Panc1 (cell line): ENCODE data around the gene CACNA1E. TPM values are rescaled to one million over a fixed set of nuclear protein-coding genes. Genes with fewer than 3 reads are reported as not detected.

Experiments
- ATAC-seq: fragments of 200-7000 bp; cut with Tn5 transposase; 2 replicates; pipeline ENCODE4 v1.9.1; 2020; ENCODE audit warnings: mild to moderate bottlenecking, moderate library complexity
- BruUV-seq: library from RNA; stranded (reverse); fragments of 400-500 nt; replicated peaks from 2 replicates; lab custom pipeline; 2021; lab: Mats Ljungman, UMichigan
- CTCF ChIA-PET: fragments of 300-600 bp; sonication (Branson Sonifier 250); formaldehyde crosslinking; loops from one replicate; lab custom pipeline; 2022; ENCODE audit warnings: antibody characterized with exemption; lab: Charles Lee
- POLR2A ChIA-PET: fragments of 300-600 bp; sonication (Branson Sonifier 250); formaldehyde crosslinking; loops from one replicate; lab custom pipeline; 2022; ENCODE audit warnings: antibody characterized with exemption; lab: Charles Lee
- DNase-seq: peaks from one replicate; pipeline ENCODE4 v3.0.0-alpha.2; 2010; ENCODE audit warnings: low read depth, low spot score
- H3K27ac ChIP-seq: 2 replicates; pipeline ENCODE4 v1.5.1; 2011; ENCODE audit warnings: mild to moderate bottlenecking, low read length, inconsistent platforms
- H3K27me3 ChIP-seq: fragments of 200-500 bp; sonication (Bioruptor generic); 2 replicates; pipeline ENCODE4 v1.6.0; 2014; ENCODE audit warnings: low read length, inconsistent platforms; ENCODE audit not compliant: control insufficient read depth, insufficient read depth
- H3K36me3 ChIP-seq: fragments of 200-500 bp; sonication (Bioruptor generic); 2 replicates; pipeline ENCODE4 v1.5.1; 2014; ENCODE audit warnings: inconsistent platforms, mild to moderate bottlenecking, low read length, moderate library complexity; ENCODE audit not compliant: control insufficient read depth, insufficient read depth
- H3K4me1 ChIP-seq: 2 replicates; pipeline ENCODE4 v1.5.1; 2011; ENCODE audit warnings: inconsistent platforms, mild to moderate bottlenecking, low read length, moderate library complexity; ENCODE audit not compliant: control insufficient read depth, insufficient read depth
- H3K4me3 ChIP-seq, 2 experiments: 2 replicates each; pipeline ENCODE4 v1.5.1; 2011 to 2012; ENCODE audit warnings: low read depth in 2 of 2, low read length in 2 of 2, mild to moderate bottlenecking in 2 of 2, inconsistent platforms in 1 of 2, moderate library complexity in 1 of 2
- H3K9me3 ChIP-seq: fragments of 200-500 bp; sonication (Bioruptor generic); 2 replicates; pipeline ENCODE4 v1.5.1; 2014; ENCODE audit warnings: low read depth, mild to moderate bottlenecking, inconsistent platforms, low read length, moderate library complexity; ENCODE audit not compliant: control insufficient read depth, insufficient read depth
- POLR2AphosphoS5 ChIP-seq: IDR thresholded peaks from 2 replicates; pipeline ENCODE4 v1.6.1; 2012; ENCODE audit warnings: mild to moderate bottlenecking, low read depth, low read length, moderate library complexity
- SIN3A ChIP-seq: IDR thresholded peaks from 2 replicates; pipeline ENCODE4 v1.6.1; 2012; ENCODE audit warnings: low read depth, mild to moderate bottlenecking, low read length, moderate library complexity, borderline replicate concordance; ENCODE audit not compliant: insufficient read depth
- TCF7L2 ChIP-seq: IDR thresholded peaks from 2 replicates; pipeline ENCODE4 v1.6.1; 2011; ENCODE audit warnings: mild to moderate bottlenecking, low read depth, low read length, inconsistent platforms
- in situ Hi-C: cut with HindIII; loops from 2 replicates; pipeline ENCODE4 v1.10.0; 2016; ENCODE audit warnings: low sequenced_read_pairs, low pct_unique_long_range_greater_than_20kb
- intact Hi-C: fragments of 100-400 bp; cut with micrococcal nuclease; formaldehyde crosslinking; loops from one replicate; pipeline ENCODE4 v1.10.0; 2022; ENCODE audit not compliant: unreplicated experiment
- total RNA-seq: library from RNA; stranded (reverse); gene quantifications from one replicate; pipeline ENCODE4 v1.2.1, GENCODE V29; 2021; ENCODE audit not compliant: unreplicated experiment
- TF ChIP-seq, protein P1 (sequence below), 2 experiments: IDR thresholded peaks; 2 replicates each; pipeline ENCODE4 v1.6.1; 2011 to 2012; ENCODE audit warnings: low read depth in 2 of 2, control low read depth in 1 of 2, low read length in 1 of 2, mild to moderate bottlenecking in 1 of 2, moderate library complexity in 1 of 2; ENCODE audit not compliant: insufficient read depth in 1 of 2
- TF ChIP-seq, protein P2 (sequence below): fragments of 450-650 bp; IDR thresholded peaks from 2 replicates; pipeline ENCODE4 v1.5.1; 2017; ENCODE audit warnings: mild to moderate bottlenecking

The CACNA1E gene
- total RNA-seq, 1 experiment from 2014 or later = not detected

DNA sequence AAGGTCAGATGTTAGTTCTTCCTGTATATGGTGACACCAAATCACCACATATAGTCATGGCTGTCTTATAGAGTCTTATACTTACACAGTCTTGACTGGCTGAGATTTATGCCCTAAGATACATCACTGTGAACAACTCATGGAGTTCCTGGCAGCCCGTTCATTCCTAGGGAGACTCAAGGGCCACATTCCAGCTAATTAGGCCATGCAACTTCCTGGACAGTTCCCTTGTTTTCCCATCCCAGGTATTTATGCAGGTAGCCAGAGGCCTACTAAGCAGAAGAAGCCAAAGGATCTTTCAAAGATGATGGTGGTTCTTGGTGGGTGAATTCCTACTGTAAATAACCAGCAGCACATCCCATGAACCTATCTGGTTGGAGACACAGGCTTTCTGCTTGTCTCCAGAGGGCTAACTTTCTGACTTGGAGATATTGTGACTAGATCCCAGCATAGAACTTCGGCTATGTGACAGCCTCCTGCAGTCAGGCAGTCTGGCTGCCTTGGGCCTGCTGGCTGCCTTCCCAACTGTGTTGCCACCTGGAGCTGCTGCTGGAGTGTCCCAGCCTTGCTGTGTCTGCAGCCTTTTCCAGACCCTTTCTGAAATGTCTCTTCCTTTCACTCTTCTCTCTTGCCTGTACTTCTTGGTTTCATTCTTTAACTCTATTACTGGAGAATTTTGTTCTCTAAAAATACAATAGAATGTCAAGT, 283.8 kb downstream of the CACNA1E start:
- TF ChIP-seq, protein P1, sequence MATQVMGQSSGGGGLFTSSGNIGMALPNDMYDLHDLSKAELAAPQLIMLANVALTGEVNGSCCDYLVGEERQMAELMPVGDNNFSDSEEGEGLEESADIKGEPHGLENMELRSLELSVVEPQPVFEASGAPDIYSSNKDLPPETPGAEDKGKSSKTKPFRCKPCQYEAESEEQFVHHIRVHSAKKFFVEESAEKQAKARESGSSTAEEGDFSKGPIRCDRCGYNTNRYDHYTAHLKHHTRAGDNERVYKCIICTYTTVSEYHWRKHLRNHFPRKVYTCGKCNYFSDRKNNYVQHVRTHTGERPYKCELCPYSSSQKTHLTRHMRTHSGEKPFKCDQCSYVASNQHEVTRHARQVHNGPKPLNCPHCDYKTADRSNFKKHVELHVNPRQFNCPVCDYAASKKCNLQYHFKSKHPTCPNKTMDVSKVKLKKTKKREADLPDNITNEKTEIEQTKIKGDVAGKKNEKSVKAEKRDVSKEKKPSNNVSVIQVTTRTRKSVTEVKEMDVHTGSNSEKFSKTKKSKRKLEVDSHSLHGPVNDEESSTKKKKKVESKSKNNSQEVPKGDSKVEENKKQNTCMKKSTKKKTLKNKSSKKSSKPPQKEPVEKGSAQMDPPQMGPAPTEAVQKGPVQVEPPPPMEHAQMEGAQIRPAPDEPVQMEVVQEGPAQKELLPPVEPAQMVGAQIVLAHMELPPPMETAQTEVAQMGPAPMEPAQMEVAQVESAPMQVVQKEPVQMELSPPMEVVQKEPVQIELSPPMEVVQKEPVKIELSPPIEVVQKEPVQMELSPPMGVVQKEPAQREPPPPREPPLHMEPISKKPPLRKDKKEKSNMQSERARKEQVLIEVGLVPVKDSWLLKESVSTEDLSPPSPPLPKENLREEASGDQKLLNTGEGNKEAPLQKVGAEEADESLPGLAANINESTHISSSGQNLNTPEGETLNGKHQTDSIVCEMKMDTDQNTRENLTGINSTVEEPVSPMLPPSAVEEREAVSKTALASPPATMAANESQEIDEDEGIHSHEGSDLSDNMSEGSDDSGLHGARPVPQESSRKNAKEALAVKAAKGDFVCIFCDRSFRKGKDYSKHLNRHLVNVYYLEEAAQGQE (IDR thresholded peaks at IDR 0.05; ENCODE audit: insufficient read depth in 1 of 2, low read depth in 2 of 2, low read length in 1 of 2) = no peak
- no peak for TF ChIP-seq SIN3A
- TF ChIP-seq, protein P2, sequence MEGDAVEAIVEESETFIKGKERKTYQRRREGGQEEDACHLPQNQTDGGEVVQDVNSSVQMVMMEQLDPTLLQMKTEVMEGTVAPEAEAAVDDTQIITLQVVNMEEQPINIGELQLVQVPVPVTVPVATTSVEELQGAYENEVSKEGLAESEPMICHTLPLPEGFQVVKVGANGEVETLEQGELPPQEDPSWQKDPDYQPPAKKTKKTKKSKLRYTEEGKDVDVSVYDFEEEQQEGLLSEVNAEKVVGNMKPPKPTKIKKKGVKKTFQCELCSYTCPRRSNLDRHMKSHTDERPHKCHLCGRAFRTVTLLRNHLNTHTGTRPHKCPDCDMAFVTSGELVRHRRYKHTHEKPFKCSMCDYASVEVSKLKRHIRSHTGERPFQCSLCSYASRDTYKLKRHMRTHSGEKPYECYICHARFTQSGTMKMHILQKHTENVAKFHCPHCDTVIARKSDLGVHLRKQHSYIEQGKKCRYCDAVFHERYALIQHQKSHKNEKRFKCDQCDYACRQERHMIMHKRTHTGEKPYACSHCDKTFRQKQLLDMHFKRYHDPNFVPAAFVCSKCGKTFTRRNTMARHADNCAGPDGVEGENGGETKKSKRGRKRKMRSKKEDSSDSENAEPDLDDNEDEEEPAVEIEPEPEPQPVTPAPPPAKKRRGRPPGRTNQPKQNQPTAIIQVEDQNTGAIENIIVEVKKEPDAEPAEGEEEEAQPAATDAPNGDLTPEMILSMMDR = no peak
- no peak for TF ChIP-seq POLR2AphosphoS5
- no peak for TF ChIP-seq TCF7L2
- ChIA-PET POLR2A (no interaction called here), CTCF (no interaction called here)
- no peak overlapping the region for H3K27ac ChIP-seq
- H3K4me3 ChIP-seq = no peak overlapping the region
- BruUV-seq = no TSS peak
- H3K36me3 ChIP-seq = no peaks in the 10 kb centered on the region
- in situ Hi-C loops (no loop called here), intact Hi-C loops (no loop called here)
- ATAC-seq (no peak), DNase-seq (no peak)
- no peaks in the 10 kb centered on the region for H3K9me3 ChIP-seq
- no peaks in the 10 kb centered on the region for H3K27me3 ChIP-seq
- H3K4me1 ChIP-seq = no peaks in the 10 kb centered on the region

DNA sequence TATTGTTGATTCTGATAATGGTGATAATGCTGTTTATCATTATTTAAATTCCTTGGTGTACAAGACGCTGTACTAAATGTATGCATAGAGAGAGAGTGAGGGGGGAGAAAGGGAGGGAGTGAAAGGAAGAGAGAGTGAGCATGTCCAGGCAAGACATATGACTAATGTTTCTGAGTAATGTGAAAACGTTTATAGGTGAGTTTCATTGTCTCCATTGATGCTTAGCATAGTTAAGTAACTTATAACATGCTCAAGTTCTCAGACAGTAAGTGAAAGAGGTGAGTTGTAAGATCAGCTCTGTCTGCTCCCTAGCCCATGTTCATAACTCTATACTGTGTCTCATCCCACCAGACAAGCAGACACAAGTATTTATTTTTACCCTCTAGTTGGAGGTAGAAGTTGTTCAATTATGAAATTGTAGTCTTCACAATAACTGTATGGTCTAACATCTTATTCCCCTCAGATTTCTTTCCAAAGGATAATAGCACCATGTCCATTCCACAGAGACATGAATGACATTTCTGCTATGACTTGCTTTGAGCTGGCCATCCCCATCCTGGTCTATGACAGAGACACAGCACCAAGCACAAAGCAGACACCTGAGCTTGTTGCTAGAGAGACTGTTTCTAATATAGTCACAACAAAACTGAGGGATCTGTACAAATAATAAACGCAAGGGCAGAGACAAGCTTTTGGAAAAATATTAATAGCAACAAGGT, 285.1 kb downstream of the CACNA1E start:
- DNase-seq = no peak
- ATAC-seq = no peak
- Histone ChIP-seq H3K27me3 (no peaks in the 10 kb centered on the region), H3K36me3 (no peaks in the 10 kb centered on the region), H3K27ac (no peak overlapping the region), H3K9me3 (no peaks in the 10 kb centered on the region), H3K4me1 (no peaks in the 10 kb centered on the region), H3K4me3 (no peak overlapping the region)
- POLR2A ChIA-PET = interaction anchor here (0.5 kb wide), 1 partner anchor 1234 kb away, joined by 3 read pairs; no protein-coding TSS in a partner anchor
- in situ Hi-C loops = no loop called here
- CTCF ChIA-PET = no interaction called here
- no TSS peak for BruUV-seq
- TF ChIP-seq TCF7L2 (no peak), SIN3A (no peak), POLR2AphosphoS5 (no peak)
- TF ChIP-seq, protein P1 (IDR thresholded peaks at IDR 0.05; ENCODE audit: insufficient read depth in 1 of 2, low read depth in 2 of 2, low read length in 1 of 2) = no peak
- TF ChIP-seq, protein P2 = no peak
- intact Hi-C loops = no loop called here
